HG02943 (cell line): ENCODE results near the gene UNC80.

Source experiments
- ATAC-seq: cut with Tn5 transposase; IDR thresholded peaks from one replicate; pipeline ENCODE4 v1.9.1; 2021; ENCODE audit warnings: mild to moderate bottlenecking, low read depth, moderate library complexity; ENCODE audit not compliant: unreplicated experiment

UNC80 gene

DNA sequence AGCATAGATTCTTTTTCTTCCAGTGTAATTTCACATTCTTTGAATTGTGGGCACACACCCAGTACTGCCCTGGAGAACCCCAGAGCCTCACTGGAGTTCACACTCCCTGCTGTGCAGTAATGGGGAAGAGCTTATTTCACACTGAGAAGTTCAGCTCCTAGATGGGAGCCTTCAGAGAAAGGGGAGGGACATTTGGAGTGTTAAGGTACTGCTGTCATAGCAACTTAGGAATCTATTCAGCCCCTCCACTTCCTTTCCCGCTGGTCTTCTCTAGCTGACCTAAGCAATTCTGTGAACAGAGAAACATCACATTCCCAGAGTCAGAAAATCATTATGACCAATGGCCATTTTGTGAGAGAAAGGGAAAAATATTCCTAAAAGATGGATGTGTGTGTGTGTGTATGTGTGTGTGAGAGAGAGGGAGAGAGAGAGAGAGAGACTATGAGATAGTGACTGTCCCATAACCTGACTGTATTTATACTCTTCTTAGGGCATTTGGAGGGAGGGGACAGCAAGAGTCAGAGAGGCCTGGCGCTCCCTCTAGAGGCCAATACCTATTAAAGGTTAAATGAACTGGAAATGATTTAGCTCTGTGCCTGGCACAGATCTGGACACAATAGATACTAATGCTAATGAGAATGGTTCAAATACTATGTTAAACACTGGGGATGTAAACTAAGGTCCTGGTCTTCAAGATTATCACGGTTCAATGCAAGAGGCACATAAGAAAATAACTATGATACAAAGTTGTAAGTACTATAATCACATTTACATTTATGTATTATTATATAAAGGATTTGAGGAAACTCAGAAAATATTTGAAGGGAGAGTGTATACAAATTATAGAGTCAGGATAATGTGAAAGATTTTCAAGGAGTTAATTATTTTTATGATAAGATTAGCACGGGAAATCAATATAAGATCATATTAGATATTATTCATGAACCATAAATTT is 189.3 kb downstream of the UNC80 start:
- peak; percentile 90 for ATAC-seq

DNA sequence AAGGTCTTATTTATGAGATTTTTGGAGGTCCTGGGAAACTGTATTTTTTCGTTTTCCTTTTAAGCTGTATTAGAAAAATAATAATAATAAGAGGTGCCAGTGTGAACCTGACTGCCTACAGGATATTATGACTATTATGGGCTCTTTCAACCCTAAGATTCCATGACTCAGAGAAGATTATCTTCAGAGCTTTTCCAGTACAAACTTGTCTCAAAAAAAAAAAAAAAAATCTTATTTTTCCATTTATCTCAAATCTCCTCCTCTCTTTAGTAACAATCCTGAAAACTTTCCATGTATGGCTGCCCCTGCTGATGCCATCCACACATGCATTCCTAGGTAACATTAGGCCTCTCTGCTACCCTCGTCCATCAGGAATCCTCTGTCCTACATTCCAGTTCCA is 194.1 kb downstream of the UNC80 start:
- ATAC-seq, result no peak

DNA sequence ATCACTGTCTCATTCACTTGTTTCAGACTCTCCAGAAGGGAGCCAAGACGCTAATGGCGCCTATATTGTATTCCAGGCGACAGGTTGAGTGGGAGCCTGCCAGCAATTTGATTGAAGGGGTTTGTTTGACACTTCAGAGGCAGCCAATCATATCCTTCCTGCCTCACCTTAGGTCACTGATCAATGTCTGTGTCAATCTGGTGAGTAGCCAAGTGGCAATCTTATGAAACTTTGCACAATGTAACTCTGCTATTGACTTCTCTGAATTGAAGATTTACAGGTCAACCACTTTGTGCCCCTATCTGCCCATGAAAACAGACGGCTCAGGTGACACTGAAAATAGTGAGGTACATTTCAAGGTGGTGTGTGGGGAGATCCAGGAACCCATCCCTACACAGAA is 198.1 kb downstream of the UNC80 start:
- ATAC-seq, result no peak

GRCh38 chr2:209970271-209970670 is 198.6 kb downstream of the UNC80 start:
- no peak for ATAC-seq

DNA sequence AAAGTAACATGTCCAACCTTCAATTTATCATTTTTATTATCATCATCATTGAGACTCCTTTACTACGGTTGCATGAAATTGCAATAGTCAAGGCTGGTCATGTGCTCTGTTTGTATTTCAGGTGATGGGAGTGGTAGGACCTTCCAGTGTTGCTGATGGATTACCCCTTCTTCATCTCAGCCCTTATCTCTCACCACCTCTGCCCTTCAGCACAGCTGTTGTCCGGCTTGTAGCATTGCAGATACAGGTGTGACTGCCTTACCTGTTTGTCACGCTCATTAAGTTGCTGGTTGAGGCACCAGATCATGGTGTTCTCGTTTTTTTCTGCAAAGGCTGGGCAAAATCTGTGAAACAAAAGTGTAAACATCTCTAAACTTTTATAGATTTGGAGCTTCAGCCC is 199.1 kb downstream of the UNC80 start:
- no peak for ATAC-seq

DNA sequence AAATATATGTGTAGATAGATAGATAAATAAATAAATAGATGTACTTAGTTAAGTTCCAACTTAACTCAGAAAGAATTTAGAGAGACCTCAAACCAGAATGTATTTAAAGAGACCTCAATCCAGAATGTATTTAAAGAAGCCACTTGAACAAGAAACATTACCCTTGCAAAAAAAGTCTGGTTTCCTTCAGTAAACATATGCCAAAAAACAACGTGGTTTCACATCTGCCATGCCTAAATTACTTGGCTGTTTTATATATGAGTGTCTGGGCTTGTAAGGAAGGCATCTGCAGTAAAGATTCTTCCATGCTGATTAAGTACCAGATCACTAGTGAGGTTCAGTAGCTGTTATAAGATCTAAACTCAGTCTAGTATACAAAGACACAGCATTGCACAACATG is 201.7 kb downstream of the UNC80 start:
- ATAC-seq, result no peak

- no peak for ATAC-seq
Observed at GRCh38 chr2:209974576-209974975, 202.9 kb downstream of the UNC80 start.

GRCh38 chr2:209976698-209977385 is 205.2 kb downstream of the UNC80 start:
- peak; percentile 87 for ATAC-seq

GRCh38 chr2:209977386-209978239 is 206.0 kb downstream of the UNC80 start:
- ATAC-seq, result peak; percentile 48

- ATAC-seq, result no peak
Observed at GRCh38 chr2:209984291-209984690, 212.7 kb downstream of the UNC80 start.

DNA sequence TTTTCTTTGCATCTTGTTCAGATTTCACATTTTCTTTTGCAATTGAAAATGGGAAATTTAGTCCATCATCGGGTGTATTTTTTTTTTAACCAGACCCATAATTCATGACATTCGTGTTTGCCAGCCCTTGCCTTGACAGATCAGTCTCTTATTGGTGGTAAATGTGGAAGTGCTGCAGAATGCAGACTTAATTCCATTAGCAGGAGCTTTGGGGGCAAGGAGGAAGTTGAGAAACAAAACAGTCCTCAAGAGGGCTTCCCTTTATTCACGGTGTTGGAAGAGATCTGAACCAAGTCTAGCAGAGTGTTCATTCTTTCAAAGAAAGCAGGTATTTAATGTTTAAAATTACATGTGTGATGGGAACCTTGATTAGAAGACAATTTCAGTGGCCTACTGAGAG is 214.2 kb downstream of the UNC80 start:
- ATAC-seq, result no peak

GRCh38 chr2:209986415-209986814 is 214.8 kb downstream of the UNC80 start:
- ATAC-seq, result no peak

DNA sequence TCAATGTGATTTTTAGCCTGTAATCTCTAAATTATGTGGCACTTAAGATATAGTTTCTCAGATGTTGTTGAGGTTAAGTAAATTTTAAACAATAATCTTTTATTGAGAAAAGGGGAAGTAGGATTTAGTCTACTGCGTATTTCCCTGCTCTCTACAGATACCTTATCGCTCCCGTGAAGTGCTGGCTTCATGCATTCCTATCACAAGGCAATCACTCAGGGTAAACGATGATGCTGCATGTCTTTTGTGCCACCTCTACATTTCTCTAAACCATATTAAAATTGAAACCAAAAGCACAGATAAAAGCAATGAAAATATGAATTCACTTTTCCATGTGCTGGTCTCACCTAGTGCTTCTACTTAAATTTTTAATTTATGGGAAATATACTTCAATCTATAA is 216.4 kb downstream of the UNC80 start:
- ATAC-seq, result no peak

GRCh38 chr2:209990838-209991237 is 219.2 kb downstream of the UNC80 start:
- no peak for ATAC-seq

- no peak for ATAC-seq
Observed at GRCh38 chr2:209993968-209994367, 222.3 kb downstream of the UNC80 start.

- ATAC-seq, result no peak
Observed at GRCh38 chr2:209998596-209998995, 227.0 kb downstream of the UNC80 start.

DNA sequence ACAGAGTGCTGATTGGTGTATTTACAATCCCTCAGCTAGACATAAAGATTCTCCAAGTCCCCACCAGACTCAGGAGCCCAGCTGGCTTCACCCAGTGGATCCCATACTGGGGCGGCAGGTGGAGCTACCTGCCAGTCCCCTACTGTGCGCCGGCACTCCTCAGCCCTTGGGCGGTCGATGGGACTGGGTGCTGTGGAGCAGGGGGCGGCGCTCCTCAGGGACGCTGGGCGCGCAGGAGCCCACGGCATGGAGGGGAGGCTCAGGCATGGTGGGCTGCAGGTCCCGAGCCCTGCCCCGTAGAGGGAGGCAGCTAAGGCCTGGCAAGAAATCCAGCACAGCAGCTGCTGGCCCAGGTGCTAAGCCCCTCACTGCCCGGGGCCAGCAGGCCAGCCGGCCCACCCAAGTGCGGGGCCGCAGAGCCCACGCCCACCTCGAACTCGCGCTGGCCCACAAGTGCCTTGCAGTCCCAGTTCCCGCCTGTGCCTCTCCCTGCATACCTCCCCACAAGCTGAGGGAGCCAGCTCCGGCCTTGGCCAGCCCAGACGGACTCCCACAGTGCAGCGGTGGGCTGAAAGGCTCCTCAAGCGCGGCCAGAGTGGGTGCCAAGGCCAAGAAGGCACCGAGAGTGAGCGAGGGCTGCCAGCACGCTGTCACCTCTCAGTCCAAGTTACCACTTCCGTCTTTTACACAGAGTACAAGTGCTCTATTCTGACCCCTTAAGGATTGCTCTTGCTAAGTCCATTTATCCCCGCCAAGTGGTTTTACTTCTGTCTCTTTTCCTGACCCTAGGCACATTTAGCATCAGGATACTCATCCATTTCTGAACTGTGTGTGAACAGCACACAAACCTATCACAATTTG is 229.1 kb downstream of the UNC80 start:
- no peak for ATAC-seq

- peak; percentile 99 for ATAC-seq
Observed at GRCh38 chr2:210002158-210003157, 230.8 kb downstream of the UNC80 start, which contains the start of gene RPE. RPE (plus strand) TSS chr2:210002638; CDS start chr2:210002662, 24 bp downstream.

GRCh38 chr2:210003359-210003758 is 231.7 kb downstream of the UNC80 start:
- no peak for ATAC-seq
